ENCODE data around the gene GRAMD4. TPM values are rescaled to one million over a fixed set of nuclear protein-coding genes. Genes with fewer than 3 reads are reported as not detected.

The GRAMD4 gene
- total RNA-seq, 1 donor from 2014 or later: 36.8 TPM

- no peak for TF ChIP-seq CTCF (conservative IDR thresholded peaks at IDR 0.05; ENCODE audit: low read depth, low read length)
- no peak overlapping the region for H3K4me3 ChIP-seq (ENCODE audit: low read depth, low read length)
- DNase-seq (ENCODE audit: low read depth): no peak
These were observed 23.4 kb upstream of the GRAMD4 start for GRCh38 chr22:46596819-46597218.

- no peak for DNase-seq (ENCODE audit: low read depth)
- no peak overlapping the region for H3K4me3 ChIP-seq (ENCODE audit: low read depth, low read length)
- TF ChIP-seq CTCF (conservative IDR thresholded peaks at IDR 0.05; ENCODE audit: low read depth, low read length): no peak
These were observed 22.0 kb upstream of the GRAMD4 start for GRCh38 chr22:46598224-46598623.

GRCh38 chr22:46598737-46599424 is 21.3 kb upstream of the GRAMD4 start:
- no peak for DNase-seq (ENCODE audit: low read depth)
- H3K4me3 ChIP-seq (ENCODE audit: low read depth, low read length): no peak overlapping the region
- TF ChIP-seq CTCF (conservative IDR thresholded peaks at IDR 0.05; ENCODE audit: low read depth, low read length): no peak

- DNase-seq (ENCODE audit: low read depth): no peak
- TF ChIP-seq CTCF (conservative IDR thresholded peaks at IDR 0.05; ENCODE audit: low read depth, low read length): no peak
- no peak overlapping the region for H3K4me3 ChIP-seq (ENCODE audit: low read depth, low read length)
These were observed 19.9 kb upstream of the GRAMD4 start for GRCh38 chr22:46600273-46600796.

GRCh38 chr22:46602025-46602424 is 18.2 kb upstream of the GRAMD4 start:
- TF ChIP-seq CTCF (conservative IDR thresholded peaks at IDR 0.05; ENCODE audit: low read depth, low read length): no peak
- no peak for DNase-seq (ENCODE audit: low read depth)
- no peak overlapping the region for H3K4me3 ChIP-seq (ENCODE audit: low read depth, low read length)

GRCh38 chr22:46604306-46604690 is 15.9 kb upstream of the GRAMD4 start:
- DNase-seq (ENCODE audit: low read depth): no peak
- no peak overlapping the region for H3K4me3 ChIP-seq (ENCODE audit: low read depth, low read length)
- TF ChIP-seq CTCF (conservative IDR thresholded peaks at IDR 0.05; ENCODE audit: low read depth, low read length): no peak

- H3K4me3 ChIP-seq (ENCODE audit: low read depth, low read length): no peak overlapping the region
- no peak for DNase-seq (ENCODE audit: low read depth)
- TF ChIP-seq CTCF (conservative IDR thresholded peaks at IDR 0.05; ENCODE audit: low read depth, low read length): no peak
These were observed 15.1 kb upstream of the GRAMD4 start for GRCh38 chr22:46605117-46605516.
